GM18526 (cell line): ENCODE measurements around the gene FOXF2.

Experiments used
- POLR2A ChIP-seq: IDR thresholded peaks from 3 replicates; pipeline ENCODE4 v1.6.1; 2011; ENCODE audit not compliant: insufficient read length; ENCODE audit errors: extremely low read depth

Gene FOXF2

DNA sequence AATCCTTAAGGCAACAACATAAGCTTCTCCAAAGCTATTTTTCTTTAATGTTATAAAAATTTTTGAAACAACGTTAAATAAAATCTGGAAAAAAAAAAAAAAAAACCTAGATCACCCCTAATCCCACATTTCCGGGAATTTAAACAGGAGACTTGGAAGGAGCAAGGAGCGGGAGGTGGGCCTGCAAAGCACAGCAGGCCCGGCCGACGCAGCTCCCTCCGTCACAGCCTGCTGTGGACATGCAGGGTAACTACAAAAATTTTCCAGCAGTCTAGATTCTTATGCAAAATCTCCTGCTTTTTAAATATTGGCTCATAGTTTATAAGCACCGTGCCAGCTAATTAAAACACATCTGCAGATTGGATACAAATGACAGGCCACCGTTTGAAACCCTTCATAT lies 23.5 kb downstream of the FOXF2 start:
- TF ChIP-seq POLR2A = no peak

DNA sequence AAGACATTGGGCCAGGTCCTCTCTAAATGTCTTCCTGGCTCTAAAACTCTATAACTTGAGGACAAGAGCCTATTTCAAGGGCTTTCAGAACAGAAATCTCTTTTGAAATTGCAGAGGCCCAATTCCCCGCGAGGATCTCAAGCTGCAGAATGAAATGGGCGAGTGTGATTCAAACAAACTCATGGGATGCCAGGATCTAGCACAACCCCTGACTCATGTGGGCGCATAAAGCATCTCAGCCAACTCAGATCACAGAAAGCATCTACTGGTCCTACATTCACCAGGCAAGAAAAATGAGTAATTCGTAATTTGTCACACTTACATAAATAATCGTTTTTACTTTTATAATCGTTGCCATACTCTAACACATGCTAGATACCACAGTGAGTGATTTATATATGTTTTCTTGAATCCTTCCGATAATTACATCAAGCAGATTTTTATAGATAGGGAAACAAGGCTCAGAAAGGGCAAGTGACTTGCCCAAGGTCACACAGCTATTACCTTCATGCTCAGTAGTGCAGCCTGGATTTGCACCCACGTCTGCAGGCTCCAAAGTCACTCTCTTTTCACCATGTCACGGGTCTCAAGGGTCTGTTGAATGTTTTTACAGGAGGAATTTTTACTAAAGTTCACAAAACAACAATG lies 26.2 kb downstream of the FOXF2 start:
- no peak for TF ChIP-seq POLR2A

DNA sequence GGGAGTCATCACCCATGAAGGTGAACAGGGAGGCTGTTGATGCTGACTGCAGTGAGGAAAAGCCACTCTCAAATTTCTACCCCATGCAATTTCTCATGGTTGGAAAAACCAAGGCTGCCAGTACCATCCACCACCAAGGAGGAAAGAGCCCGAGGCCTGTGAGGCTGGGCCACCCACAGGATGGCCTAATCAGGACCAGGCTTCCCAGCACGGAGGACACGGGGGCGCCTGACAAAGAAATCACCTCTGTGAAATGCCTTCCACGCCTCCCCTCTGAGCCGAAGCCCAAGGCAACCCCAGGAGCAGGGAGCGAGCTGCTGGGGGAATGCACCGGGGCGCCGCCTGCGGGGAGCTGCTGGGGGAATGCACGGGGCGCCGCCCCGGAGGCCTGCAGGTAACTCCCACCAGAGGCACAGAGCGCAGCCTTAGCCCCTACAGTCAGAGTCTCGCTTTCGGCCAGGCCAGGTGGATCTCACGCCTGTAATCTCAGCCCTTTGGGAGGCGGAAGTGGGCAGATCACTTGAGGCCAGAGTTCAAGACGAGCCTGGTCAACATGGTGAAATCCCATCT lies 26.9 kb downstream of the FOXF2 start:
- TF ChIP-seq POLR2A = no peak

DNA sequence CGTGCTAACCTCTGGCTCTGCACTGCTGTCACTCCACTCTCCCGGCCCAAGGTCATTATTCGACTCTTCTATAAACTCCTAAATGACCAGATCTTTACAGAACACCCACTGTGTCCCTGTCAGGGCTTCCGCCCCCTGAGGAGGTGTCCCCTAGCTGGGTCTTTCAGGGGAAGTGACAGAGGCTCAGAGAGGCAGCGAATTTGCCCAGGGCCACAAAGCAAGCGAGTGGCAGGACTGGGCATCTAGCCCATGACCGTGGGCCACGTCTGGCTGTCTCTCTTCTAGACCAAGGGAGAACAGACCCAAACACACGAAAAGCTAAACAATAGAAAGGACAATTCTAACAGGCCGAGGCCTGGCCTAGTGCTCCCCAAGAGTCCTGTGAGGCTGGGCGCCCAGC lies 27.4 kb downstream of the FOXF2 start:
- TF ChIP-seq POLR2A = no peak

DNA sequence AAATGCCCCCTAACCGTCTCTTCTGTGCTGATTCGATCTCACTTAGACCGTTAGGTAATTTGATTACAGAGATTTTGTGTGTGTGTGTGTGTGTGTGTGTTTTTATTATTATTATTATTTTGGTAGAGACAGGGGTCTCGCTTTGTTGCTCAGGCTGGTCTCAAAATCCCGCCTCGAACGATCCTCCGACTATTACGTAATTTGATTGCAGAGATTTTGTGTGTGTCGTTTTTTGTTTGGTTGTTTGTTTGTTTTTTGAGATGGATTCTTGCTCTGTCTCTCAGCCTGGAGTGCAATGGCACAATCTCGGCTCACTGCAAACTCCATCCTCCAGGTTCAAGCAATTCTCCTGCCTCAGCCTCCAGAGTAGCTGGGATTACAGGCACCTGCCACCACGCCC lies 28.3 kb downstream of the FOXF2 start:
- no peak for TF ChIP-seq POLR2A

DNA sequence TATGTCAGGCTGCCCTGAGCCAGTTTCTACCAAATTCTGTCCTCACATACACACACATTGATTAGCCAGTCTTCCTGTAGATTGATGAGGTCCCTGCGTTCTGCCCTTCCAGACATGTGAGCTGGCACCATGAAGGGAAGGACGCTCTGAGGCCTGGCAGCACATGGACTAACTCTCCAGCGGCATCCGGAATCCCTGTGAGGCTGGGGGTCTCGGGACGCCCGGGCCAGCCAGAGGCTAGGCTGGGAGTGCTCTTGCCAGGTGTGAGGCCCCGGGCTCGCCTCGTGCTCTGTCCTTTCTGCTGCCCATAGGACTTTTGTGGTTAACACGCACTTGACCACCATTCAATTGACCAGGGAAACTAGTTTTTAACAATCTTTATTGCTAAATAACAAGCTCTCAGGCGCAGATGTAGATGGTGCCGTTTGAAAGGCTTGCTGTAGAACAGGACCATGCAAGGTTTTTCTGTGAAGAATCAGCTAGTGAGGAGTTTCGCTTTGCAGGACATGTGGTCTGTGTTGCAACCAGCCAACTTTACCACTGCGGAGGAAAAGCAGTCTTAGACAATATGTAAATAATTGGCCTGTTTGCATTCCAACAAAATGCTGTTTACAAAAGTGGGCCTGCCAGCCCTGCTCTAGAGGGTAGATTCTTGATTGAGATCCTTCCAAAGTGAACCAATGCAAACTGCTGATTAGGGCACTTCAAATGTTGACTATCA lies 29.3 kb downstream of the FOXF2 start:
- no peak for TF ChIP-seq POLR2A

DNA sequence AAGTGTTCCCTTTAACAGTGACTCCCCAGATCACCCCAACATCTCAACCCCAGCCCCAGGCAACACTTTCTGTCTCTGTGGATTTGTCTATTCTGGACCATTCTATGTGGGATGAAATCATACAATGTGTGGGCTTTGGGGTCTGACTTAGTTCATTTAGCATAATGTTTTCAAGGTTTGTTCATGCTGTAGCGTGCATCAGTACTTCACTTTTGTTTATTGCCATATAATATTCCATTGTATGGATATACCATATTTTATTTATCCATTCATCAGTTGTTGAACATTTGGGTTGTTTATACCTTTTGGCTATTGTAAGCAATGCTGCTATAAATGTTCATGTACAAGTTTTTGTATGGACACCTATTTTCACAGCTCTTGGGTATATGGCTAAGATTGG lies 31.0 kb downstream of the FOXF2 start:
- TF ChIP-seq POLR2A = no peak

DNA sequence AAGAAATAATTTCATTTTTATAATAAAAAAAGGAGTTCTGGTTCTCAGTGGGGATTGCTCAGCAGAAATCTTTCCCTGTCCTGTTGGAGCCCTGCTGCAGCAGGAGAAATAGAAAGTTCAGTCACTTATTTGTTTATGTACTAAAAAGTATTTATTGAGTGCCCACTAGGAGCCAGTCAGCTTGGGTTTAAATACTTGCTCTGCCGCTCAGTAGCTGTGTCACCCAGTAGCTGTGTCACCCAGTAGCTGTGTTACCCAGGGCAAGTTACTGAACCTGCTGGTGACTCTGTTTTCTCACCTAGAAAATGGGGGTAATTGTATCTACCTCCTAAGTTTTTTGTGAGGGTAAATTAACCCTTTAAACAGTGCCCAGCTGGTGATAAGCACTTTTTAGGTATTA lies 32.9 kb downstream of the FOXF2 start:
- no peak for TF ChIP-seq POLR2A

DNA sequence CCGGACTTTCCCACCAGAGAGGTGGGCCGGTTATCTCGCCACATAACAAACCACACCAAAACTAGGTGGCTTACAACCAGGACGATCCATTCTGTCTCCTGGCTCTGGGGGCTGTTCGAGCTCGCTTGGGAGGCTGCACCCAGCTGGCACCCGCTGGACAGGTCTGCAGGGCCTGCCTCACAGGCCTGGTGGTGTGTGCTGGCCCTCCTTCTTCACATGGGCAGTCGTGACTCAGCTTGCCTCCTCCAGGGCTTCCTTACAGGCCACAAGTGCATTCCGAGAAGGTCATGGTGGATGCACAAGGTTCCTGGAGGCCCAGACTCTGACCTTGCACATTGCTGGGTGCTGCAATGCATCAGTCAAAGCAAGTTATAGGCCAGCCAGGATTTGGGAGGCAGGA lies 34.2 kb downstream of the FOXF2 start:
- no peak for TF ChIP-seq POLR2A

DNA sequence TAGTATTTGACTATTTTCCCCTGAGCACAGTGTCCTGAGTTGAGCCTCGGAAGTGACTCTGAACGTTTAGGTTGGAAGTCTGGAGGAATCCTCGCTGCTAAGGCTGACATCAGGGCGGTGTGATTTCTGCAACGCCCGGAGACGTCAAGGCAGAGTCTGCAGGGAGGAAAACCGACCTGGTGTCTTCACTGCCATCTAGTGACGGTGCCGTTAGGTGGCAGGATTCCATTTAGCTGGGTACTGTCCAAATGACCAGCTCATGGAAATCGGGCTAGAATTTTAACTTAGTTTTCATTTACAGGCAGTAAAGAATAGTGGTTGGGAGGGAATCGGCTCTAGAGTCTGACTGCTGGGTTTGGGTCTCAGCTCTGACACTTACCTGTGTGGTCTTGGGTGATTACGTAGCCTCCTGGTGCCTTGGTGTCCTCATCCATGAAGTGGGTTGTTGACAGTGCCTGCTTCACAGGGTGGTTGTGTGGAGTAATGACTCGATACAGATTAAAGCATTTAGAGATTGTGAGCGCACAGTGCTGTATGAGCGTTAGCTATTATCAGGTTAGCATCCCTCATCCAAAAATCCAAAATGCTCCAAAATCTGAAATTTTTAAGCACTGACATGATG lies 35.0 kb downstream of the FOXF2 start:
- TF ChIP-seq POLR2A = no peak

DNA sequence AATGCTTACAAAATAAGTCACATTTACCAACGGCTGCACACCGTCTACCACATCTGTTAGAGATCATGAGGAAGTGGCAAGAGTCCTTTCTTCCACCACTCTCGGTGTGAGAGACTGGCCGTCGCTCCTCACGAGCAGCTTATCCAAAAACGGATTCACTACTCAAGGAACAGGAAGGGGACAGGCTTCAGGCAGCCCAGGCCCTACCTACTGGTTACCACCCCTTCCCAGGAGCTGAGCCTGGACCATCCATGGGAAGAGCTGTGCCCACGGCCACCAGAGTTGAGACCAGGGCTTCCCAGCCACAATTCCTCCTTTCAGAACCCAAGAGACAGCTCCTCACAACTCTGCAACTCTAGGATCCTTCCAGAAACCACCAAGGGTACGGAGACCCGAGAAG lies 37.0 kb downstream of the FOXF2 start:
- TF ChIP-seq POLR2A = no peak

DNA sequence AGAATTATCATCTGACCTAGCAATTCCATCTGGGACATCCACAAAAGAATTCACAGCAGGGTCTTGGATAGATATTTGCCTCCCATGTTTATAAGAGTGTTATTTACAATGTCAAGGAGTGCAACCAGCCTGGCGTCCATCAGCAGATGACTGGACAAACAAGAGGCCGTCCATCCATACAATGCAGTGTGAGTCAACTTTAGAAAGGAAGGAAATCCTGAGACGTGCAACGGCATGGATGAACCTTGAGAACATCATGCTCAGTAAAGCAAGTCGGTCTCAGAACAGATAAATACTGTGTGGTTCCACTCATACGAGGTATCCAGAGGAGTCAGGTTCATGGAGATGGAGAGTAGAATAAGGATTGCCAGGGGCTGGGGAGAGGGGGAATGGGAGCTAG lies 46.4 kb downstream of the FOXF2 start:
- no peak for TF ChIP-seq POLR2A

DNA sequence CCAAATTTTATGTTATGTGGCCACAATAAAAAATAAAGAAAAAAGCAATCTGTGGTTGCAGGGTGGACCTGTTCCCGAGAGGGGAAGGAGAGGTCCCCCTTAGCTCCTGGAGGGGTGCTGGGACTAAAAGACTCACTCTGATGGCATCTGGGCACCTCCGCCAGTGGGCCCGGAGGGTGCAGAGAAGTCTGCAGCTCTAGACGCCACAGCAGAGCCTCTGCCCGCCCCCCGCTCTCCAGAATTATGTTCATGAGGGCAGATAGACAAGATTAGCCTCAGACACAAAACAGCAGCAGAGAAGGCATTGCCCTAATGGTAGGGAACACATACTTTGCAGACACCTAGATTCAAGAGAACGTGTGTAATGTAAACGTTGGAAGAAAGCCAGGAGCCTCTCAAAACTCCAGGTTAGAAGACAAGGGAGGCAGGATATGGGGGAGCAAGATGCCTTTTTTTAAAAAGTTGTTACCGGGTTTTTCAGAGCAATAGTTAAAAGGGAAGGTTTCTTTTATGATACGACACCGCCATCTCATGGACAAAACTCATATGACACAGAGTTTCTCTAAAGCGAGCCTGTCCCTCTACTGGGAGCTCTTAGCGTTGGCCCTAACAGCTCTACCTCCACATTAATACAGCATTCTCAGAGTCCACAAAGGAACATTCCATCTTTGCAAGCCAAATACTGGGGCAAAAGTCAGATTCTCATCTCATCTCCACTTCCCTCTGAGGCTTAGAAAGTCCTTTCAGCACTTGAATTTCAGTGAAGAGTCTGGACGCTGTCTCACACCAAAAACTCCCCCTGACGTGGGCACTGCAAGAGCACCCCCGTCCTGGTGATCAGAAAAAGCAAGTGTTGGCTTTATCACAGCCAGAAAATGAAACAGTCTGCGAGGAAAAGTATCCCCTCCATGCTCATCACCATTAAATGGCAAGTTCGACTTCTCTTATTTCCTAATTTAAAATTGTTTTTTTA lies 47.2 kb downstream of the FOXF2 start:
- no peak for TF ChIP-seq POLR2A

DNA sequence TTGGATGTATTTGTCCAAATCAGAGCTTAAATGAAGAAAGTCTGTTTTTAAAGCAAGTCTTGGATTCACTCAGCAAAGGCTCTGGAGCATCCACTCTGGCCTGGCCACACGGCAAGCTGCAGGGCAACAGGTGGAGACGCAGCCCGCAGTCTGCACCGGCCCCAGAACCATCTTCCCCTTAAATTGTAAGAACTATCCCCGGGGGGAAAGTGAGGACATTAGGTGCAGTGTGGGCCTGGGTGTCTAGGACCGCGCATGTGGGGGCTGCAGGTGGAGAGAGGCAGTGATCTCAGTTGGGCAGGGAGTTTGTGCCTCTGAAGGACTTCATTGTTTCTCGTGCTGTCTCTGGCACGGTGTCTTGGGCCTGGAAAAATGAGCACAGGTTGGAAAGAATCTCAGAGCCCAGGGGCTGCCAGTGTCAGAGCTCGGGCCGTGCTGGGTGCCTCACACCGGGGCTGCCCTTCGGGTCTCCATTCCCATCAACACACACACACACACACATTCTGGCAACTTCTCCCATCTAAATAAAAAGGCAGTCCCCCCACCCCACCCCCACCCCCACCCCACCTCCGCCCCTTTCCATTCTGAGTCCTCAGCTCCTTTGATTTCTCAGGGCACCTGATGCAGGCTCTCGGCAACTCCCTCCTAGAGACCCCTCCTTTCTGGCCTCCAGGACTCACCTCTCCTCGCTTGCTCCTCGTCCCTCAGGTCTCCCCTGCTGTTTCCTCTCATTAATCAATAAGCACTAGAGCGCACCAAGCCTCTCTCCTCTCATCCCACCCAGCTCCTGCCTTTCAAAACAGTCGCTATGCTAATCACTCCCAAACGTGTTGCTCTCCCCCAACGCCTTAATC lies 48.4 kb downstream of the FOXF2 start:
- TF ChIP-seq POLR2A = no peak

DNA sequence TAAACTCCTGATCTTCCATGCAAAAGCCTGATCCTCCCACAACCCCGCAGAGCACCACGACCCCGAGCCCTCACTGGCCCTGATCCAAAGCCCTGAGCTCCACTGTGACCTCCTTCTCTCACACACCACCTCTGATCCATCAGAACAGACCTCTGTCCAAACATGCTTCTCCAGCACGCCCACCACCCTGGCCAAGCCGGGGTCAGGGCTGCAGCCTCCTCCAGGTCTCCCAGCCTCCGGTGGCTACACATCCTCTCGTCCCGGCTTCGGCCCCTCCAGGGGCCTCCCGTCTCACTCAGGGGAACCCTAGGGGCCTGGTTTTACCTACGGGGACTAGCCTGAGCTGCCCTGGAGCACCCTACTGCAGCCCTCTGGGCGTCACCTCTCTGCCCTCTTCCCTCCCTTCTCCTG lies 49.1 kb downstream of the FOXF2 start:
- no peak for TF ChIP-seq POLR2A

DNA sequence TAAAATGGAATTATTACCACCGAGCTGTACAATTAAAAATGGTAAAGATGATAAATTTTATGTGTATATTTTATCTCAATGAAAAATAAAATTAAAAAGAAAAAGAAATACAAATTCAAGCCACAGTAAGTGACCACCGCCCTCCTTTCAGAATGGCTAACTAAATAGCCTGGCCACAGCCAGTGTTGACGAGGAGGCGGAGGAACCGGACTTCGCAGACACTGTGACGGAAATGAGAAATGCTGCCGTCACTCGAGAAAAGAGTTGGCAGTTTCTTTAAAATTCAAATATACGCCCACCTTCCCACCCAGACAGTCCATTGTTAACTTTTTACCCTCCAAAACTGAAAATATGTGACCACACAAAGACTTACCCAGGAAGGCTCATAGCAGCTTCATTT lies 50.0 kb downstream of the FOXF2 start:
- no peak for TF ChIP-seq POLR2A
